ENCODE data around the gene NPR2.

Gene NPR2

DNA sequence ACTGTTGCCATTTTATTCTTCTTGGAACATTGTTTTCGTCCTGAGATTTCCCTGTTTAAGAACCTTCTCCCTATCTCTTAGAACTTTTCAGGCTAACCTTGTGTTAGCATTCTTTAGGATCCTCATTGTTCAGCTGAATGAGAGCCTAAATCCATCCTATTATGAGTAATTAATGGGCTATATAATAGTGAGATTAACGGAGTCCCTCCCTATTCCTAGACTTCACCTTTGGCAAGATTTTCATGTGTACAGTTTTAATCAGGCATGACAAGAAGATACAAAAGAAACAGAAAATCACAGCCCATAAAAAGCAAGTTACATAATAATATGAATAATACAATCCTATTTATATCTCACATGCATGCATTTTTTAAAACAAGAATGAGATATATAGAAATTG lies 28.2 kb upstream of the NPR2 start:
- no peak for DNase-seq (ENCODE audit: low read depth in 3 of 3, low spot score in 1 of 3)

GRCh38 chr9:35763803-35764202 lies 27.6 kb upstream of the NPR2 start:
- DNase-seq (ENCODE audit: low read depth in 3 of 3, low spot score in 1 of 3) = no peak

DNA sequence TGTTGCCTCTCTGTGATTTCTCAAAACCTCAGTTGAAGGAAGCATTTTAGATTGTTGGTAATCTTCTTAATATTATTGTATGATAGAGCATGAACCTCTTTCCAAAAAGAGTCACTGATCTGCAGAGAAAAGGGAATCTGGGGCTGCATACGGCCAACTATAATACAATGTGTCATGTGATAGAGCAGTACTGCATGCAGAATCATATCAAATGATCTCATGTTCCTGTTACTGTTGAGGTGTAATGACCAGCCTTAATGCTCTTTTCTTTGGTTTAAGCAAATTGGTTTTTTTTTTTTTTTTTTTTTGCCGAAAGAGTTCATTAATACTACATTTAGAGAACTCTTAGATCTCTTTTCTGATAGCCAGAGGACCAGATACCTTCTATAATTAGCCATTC lies 24.4 kb upstream of the NPR2 start:
- DNase-seq (ENCODE audit: low read depth in 3 of 3, low spot score in 1 of 3) = no peak

DNA sequence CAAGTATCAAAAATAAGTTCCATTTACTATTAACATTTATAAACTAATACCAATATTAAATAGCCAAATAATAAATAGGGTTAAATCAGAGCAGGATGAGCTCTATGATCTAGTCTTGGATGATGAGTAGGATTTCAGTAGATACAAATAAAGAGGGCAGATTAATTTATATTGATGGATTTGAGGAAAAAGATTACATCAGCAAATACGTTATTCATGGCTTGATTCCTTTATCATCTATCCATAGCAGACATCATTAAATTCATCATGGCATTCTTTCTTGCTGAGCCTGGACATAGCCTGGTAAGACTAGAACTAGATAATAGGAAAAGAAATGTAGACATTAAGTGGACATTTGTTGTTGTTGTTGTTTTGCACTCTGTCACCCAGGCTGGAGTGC lies 23.9 kb upstream of the NPR2 start:
- no peak for DNase-seq (ENCODE audit: low read depth in 3 of 3, low spot score in 1 of 3)

DNA sequence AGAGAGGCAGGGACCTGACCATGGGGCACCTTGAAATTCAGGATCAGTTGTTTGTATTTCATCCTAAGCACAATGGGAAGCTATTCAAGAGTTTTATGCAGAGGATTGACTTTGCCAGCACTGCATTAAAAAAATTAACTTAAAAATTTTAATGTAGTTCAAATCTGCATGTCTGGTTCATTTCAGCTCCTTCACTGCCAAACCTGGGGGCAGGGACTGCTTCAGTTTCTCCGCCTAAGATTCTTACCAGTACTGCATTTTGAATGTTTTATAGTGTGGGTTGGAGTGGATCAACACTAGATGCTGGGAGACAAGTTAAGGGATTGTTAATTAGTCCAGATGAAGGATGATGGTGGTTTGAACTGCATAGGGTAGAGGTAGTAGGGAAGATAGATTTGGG lies 21.6 kb upstream of the NPR2 start:
- DNase-seq (ENCODE audit: low read depth in 3 of 3, low spot score in 1 of 3) = no peak

- no peak for DNase-seq (ENCODE audit: low read depth in 3 of 3, low spot score in 1 of 3)
Observed at GRCh38 chr9:35771075-35771433, 20.3 kb upstream of the NPR2 start.

- DNase-seq (ENCODE audit: low read depth in 3 of 3, low spot score in 1 of 3) = no peak
Observed at GRCh38 chr9:35771534-35771933, 19.9 kb upstream of the NPR2 start.

DNA sequence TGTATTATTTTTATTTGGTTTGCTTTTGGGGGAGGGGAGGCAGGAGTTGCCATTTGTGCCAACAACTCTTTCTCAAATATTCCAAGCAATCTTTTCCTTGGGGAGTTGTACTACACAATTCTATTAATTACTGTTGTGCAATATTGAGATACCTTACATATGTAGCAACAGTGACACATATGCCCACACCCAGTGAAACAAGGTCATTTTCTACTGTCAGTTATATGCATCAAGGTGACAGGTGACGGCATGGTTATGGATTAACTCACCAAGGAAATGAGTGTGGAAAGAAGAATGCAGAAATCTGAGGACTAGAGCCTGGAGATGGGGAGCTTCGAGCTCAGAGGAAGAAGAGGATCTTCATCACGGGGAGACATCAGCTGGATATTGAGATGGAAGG lies 19.4 kb upstream of the NPR2 start:
- DNase-seq (ENCODE audit: low read depth in 3 of 3, low spot score in 1 of 3) = no peak

- no peak for DNase-seq (ENCODE audit: low read depth in 3 of 3, low spot score in 1 of 3)
Observed at GRCh38 chr9:35774907-35775635, 16.3 kb upstream of the NPR2 start.

GRCh38 chr9:35776018-35776417 lies 15.4 kb upstream of the NPR2 start:
- DNase-seq (ENCODE audit: low read depth in 3 of 3, low spot score in 1 of 3) = no peak

- DNase-seq (ENCODE audit: low read depth in 3 of 3, low spot score in 1 of 3) = no peak
Observed at GRCh38 chr9:35778496-35778895, 12.9 kb upstream of the NPR2 start.

DNA sequence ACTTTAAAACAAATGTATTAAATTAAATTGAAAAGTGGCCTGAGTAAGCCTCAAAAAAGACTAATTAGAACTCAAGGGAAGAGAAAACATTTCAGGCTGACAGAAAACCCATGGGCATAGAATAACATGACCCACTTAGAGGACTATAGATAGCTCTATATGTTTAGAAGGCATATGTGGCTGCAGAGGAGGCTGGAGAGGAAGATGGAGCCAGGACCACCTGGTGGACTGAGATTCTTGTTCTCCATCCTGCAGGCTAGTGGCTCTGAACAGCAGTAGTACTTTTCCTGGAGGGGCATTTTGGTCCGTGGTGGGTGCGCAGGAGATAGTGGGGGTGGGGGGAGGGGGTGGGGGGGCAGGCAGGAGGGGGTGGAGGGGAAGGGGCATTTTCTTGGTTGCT lies 10.3 kb upstream of the NPR2 start:
- DNase-seq (ENCODE audit: low read depth in 3 of 3, low spot score in 1 of 3) = no peak

- DNase-seq (ENCODE audit: low read depth in 3 of 3, low spot score in 1 of 3) = no peak
Observed at GRCh38 chr9:35783418-35783817, 8.0 kb upstream of the NPR2 start.

GRCh38 chr9:35789541-35789940 lies 1.9 kb upstream of the NPR2 start:
- no peak for DNase-seq (ENCODE audit: low read depth in 3 of 3, low spot score in 1 of 3)

DNA sequence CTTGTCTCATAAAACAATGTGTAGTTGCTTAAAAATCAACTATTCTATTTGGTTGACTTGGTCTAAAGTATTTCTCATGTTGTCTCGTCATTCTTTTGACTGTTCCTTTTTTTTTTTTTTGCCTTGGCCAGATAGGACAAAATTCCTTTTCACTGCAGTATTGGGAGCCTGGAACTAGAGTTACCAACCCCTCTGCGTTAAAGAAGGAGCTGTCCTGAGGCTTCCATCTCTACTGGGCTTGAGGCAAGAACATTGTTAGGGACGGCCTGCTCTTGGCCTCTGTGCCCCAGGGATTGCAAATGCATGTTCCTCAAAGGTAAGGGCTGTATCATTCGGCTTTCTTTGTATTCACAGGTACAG lies 1.4 kb upstream of the NPR2 start:
- DNase-seq (ENCODE audit: low read depth in 3 of 3, low spot score in 1 of 3) = no peak

- peak in 2 of 3 donors; percentile 11 to 14 for DNase-seq (ENCODE audit: low read depth in 3 of 3, low spot score in 1 of 3)
Observed at GRCh38 chr9:35790385-35791296, 750 bp upstream of the NPR2 start.

DNA sequence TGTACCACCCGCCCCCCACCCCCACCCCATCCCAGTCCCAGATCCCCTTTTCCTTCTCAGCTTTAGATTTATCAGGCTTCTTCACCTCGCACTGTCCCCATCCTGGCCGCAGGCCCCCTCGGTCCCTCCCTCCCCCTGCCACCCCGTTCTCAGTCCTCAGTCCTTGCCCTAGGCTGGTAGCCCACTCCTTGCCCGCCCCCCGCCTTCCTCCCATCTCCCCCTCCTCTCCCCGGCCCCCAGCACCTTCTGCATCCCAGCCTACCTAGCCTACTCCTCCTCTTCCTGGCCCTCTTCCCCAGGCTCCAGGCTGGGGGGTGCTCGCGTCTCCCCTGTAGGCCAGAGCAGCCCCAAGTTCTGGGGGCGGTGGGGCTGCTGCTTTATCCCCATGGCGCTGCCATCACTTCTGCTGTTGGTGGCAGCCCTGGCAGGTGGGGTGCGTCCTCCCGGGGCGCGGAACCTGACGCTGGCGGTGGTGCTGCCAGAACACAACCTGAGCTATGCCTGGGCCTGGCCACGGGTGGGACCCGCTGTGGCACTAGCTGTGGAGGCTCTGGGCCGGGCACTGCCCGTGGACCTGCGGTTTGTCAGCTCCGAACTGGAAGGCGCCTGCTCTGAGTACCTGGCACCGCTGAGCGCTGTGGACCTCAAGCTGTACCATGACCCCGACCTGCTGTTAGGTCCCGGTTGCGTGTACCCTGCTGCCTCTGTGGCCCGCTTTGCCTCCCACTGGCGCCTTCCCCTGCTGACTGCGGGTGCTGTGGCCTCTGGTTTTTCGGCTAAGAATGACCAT lies 828 bp downstream of the NPR2 start:
- DNase-seq (ENCODE audit: low read depth in 3 of 3, low spot score in 1 of 3) = no peak

DNA sequence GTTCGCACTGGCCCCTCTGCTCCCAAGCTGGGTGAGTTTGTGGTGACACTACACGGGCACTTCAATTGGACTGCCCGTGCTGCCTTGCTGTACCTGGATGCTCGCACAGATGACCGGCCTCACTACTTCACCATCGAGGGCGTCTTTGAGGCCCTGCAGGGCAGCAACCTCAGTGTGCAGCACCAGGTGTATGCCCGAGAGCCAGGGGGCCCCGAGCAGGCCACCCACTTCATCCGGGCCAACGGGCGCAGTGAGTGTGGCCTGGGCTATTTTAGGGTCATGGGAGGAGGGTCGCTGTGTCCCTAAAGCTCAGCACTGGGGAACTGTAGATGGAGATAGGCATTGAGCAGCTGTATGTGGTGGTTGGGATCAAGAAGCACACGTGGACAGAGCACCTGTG lies 1.4 kb downstream of the NPR2 start:
- no peak for DNase-seq (ENCODE audit: low read depth in 3 of 3, low spot score in 1 of 3)

DNA sequence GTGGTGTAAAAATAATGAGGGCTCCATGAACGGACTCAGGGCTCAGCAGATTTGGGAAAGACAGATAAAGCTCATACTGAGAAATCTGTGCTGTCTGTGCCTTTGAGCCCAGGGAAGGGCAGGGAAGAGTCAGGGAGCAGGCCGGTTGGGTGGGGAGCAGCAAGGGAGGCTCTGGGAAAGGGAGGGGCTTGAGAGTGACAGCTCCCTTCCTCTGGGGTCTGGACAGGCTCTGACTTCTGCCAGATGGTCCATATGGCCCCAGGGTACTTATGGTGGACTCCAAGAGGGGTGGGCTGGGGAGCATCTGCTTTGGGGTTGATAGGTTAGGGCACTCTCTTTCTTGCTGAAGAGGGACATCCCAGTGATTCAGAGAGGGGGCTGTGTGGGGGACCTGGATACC lies 2.1 kb downstream of the NPR2 start:
- DNase-seq (ENCODE audit: low read depth in 3 of 3, low spot score in 1 of 3) = no peak

DNA sequence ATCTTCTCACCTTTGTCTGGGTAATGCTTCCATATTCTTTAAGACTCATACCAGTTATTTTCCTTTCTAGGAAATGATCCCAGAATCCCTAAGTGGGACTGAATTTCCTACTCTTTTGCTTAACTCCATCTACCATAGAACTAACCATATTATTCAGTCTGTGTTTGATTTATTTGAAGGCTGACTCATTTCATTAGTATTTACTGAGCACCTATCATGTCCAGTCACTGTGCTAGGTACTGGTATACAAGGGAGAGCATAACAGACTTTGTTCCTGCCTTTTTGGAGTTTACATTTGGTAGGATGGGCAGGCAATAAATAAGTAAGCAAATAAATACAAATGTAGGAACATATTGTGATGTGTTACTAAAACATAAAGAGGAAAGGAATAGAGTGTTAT lies 4.3 kb downstream of the NPR2 start:
- no peak for DNase-seq (ENCODE audit: low read depth in 3 of 3, low spot score in 1 of 3)

DNA sequence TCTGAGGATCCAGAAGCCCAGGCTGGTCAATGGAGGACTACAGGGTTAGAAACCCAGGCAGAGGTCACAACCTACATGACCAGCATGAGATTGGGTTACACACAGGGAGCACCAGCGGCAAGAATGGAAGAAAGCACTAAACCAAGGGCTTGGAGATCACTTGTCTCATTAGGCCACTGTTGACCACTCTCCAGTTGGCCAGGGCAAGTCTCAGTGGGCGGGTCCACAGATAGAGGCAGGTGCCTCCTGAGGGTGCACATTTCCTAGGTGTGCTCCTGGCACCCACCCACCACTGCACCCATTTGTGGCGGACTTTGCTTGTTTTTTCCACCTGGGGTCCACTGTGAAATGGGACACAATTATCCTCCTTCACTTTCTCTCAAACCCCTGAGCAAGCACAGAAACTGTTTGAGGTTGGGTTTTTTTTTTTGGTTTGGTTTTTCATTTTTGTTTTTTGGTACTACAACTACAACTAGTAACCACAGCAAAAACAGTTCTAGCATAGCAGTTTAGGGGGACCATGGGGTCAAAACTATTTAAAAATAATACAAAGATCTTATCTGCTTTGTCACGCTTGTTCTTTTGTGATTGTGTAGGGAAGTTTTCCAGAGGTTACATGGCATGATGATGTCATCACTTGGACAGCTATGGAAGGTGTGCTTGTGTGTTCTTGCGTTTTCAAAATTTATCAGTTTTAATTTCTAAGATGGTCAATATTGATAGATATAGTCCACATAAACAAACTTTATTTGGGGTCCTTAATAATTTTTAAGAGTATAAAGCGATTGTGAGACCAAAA lies 6.1 kb downstream of the NPR2 start:
- DNase-seq (ENCODE audit: low read depth in 3 of 3, low spot score in 1 of 3) = no peak
